ENCODE data around the gene RAB20. TPM values are rescaled to one million over a fixed set of nuclear protein-coding genes. Genes with fewer than 3 reads are reported as not detected.

RAB20 gene
- total RNA-seq, 1 donor = 4.7 TPM

DNA sequence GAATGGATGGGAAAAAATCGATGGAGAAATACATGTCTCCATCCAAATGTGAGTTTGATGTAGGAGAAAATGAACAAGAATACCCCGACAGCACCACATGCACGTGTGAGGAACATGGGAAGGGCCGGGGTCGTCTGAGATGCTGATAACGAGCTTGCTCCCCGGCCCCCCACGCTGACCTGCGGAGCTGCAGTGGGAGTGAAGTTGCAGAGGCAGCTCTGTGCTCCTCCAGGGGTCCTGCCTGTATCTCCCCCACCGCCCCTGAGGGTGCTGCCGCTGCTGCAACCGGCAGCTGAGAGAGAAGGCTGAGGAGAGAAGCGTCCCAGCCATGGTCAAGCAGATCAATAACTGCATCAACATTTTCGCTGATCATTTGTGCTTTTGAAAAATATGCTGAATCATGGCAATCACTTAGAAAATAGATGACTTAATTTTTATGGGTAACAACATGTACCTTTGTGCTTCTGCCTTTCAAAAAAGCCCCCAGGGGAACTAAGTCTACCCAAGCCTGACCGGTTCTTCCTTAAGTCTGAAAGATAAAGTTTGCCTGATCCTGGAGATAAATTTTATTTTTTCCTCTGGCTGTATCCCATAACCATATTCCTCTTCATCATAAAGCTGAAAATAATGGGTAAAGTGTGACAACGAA is 35.6 kb upstream of the RAB20 start:
- no peak for DNase-seq (ENCODE audit: low read depth)
- H3K4me3 ChIP-seq (ENCODE audit: low read depth, low read length) = no peak overlapping the region
- TF ChIP-seq, protein P1, sequence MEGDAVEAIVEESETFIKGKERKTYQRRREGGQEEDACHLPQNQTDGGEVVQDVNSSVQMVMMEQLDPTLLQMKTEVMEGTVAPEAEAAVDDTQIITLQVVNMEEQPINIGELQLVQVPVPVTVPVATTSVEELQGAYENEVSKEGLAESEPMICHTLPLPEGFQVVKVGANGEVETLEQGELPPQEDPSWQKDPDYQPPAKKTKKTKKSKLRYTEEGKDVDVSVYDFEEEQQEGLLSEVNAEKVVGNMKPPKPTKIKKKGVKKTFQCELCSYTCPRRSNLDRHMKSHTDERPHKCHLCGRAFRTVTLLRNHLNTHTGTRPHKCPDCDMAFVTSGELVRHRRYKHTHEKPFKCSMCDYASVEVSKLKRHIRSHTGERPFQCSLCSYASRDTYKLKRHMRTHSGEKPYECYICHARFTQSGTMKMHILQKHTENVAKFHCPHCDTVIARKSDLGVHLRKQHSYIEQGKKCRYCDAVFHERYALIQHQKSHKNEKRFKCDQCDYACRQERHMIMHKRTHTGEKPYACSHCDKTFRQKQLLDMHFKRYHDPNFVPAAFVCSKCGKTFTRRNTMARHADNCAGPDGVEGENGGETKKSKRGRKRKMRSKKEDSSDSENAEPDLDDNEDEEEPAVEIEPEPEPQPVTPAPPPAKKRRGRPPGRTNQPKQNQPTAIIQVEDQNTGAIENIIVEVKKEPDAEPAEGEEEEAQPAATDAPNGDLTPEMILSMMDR (IDR thresholded peaks at IDR 0.05; ENCODE audit: insufficient read depth, low read depth, low read length) = no peak

DNA sequence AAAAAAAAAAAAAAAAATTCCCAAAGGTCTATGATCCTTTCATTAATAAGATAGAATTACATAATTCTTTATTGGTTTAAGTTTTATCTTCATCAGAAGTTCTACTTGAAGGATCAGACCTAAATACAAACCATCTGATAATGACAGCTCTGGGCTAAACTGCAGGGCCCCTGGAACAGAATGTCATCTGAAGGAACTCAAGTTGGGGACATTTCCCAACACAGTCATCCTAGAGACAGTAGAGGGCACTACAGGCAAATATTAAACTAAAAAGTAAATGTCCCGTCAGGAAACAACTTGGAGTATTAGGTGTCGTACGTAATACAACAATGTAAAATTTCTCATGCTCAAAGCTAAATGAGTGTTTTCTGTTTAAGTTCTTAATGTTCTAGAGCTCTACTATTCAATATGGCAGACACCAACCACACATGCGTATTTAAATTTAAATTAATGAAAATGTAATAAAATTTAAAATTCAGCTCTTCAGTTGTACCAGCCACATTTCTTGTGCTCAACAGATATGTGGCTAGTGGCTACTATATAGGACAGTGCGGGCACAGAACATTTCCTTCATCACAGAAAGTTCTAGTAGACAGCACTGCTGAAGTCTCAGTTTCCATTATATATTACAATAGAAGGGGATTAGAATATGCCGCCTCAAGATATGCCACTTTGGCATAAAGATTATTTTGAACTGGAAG is 32.1 kb upstream of the RAB20 start:
- DNase-seq (ENCODE audit: low read depth) = peak; percentile 78
- no peak overlapping the region for H3K4me3 ChIP-seq (ENCODE audit: low read depth, low read length)
- TF ChIP-seq, protein P1 (IDR thresholded peaks at IDR 0.05; ENCODE audit: insufficient read depth, low read depth, low read length) = peak; percentile 64

DNA sequence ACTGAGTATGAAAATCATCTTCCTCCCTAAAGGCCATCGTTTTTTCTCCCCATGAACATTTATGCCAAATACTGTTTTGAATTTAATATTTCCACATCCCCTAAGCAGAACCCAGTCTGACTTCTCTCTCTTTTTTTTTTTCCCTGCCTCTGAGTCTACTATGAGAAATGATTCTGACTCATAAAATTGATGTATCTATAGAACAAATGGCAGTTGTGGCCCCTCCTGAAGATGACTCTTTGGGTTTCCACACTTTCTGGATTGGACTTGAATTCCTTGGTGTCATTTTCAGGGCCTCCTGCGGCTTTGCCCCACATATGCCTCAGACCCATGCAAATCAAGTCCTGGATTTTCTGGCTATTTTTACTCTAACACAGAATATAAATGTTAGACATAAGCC is 31.1 kb upstream of the RAB20 start:
- no peak for DNase-seq (ENCODE audit: low read depth)
- no peak overlapping the region for H3K4me3 ChIP-seq (ENCODE audit: low read depth, low read length)
- TF ChIP-seq, protein P1 (IDR thresholded peaks at IDR 0.05; ENCODE audit: insufficient read depth, low read depth, low read length) = no peak

DNA sequence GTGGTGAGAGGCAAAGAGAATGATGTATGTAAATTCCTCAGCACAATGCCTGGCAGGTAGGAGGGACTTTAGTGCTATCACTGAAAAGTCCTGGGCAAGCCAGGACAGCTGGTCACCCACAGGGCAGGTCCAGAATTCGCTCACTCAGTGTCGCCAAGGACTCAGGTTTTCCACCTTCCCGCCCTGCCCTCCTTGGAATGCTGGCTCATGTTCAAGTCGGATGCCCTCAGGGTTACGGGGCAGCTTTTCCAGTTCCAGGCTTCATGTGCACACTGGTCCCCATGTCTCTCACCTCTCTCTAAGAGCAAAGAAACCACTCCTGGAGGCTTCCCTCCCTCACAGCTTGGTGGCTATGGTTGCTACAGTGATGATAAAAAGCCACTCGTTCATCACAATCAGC is 29.1 kb upstream of the RAB20 start:
- DNase-seq (ENCODE audit: low read depth) = no peak
- H3K4me3 ChIP-seq (ENCODE audit: low read depth, low read length) = no peak overlapping the region
- TF ChIP-seq, protein P1 (IDR thresholded peaks at IDR 0.05; ENCODE audit: insufficient read depth, low read depth, low read length) = no peak

DNA sequence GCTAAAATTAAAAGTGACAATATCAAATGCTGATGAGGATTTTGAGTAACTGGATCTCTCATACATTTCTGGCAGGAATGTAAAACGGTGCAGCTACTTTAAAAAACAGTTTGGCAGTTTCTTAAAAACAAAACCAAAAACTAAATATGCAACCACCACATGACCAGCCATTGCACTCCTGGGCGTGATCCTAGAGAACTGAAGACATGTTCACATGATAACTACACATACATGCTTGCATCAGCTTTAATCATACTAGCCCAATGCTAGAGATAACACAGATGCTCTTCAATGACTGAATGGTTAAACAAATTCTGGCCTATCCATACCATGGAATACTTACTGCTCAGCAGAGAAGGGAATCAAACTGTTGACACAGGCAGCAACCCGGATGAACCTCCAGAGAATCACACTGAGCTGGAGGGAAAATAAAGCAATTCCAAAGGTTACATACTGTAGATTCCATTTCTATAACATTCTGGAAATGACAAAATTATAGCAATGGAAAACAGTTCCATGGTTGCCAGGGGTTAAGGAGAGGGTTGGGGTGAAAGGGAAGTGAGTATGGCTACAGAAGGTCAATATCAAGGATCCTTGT is 28.4 kb upstream of the RAB20 start:
- TF ChIP-seq, protein P1 (IDR thresholded peaks at IDR 0.05; ENCODE audit: insufficient read depth, low read depth, low read length) = no peak
- peak; percentile 23 for DNase-seq (ENCODE audit: low read depth)
- no peak overlapping the region for H3K4me3 ChIP-seq (ENCODE audit: low read depth, low read length)

DNA sequence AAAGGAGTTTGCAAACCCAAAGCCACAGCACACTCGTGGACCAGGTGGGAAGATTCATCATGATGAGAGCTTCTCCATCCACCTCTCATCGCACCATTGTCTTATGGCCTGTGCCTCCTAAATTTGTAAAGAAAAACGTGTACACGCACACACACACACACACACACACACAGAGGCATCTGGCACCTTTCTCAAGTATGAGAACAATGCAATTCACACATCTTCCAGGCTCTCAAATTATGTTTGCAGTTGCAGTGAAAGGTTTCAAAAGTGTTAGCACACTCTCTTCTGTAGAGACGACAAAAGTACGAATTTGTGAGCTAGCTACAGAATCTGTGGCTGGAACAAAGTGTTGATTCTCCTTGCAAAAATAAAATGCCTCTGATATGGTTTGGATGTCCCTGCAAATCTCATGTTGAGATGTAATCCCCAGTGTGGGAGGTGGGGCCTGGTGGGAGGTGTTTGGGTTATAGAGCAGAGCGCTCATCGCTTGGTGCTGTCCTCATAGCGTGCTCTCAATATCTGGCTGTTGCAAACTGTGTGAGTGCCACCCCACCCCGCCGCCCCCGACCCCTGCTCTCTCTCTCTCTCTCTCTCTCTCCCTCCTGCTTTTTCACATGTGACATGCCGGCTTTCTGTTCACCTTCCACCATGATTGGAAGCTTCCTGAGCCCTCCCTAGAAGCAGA is 21.8 kb upstream of the RAB20 start:
- TF ChIP-seq, protein P1 (IDR thresholded peaks at IDR 0.05; ENCODE audit: insufficient read depth, low read depth, low read length) = no peak
- no peak for DNase-seq (ENCODE audit: low read depth)
- no peak overlapping the region for H3K4me3 ChIP-seq (ENCODE audit: low read depth, low read length)

Measured in fibroblast of villous mesenchyme (primary cell).